Activated T-cell treated with anti-CD3 and anti-CD28 coated beads for 4 hours (primary cell): Measurements from ENCODE around the gene SCG2.

Experiments
- DNase-seq: peaks from one replicate; pipeline ENCODE4 v3.0.0-alpha.2; 2020

Gene SCG2, protein sequence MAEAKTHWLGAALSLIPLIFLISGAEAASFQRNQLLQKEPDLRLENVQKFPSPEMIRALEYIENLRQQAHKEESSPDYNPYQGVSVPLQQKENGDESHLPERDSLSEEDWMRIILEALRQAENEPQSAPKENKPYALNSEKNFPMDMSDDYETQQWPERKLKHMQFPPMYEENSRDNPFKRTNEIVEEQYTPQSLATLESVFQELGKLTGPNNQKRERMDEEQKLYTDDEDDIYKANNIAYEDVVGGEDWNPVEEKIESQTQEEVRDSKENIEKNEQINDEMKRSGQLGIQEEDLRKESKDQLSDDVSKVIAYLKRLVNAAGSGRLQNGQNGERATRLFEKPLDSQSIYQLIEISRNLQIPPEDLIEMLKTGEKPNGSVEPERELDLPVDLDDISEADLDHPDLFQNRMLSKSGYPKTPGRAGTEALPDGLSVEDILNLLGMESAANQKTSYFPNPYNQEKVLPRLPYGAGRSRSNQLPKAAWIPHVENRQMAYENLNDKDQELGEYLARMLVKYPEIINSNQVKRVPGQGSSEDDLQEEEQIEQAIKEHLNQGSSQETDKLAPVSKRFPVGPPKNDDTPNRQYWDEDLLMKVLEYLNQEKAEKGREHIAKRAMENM

DNA sequence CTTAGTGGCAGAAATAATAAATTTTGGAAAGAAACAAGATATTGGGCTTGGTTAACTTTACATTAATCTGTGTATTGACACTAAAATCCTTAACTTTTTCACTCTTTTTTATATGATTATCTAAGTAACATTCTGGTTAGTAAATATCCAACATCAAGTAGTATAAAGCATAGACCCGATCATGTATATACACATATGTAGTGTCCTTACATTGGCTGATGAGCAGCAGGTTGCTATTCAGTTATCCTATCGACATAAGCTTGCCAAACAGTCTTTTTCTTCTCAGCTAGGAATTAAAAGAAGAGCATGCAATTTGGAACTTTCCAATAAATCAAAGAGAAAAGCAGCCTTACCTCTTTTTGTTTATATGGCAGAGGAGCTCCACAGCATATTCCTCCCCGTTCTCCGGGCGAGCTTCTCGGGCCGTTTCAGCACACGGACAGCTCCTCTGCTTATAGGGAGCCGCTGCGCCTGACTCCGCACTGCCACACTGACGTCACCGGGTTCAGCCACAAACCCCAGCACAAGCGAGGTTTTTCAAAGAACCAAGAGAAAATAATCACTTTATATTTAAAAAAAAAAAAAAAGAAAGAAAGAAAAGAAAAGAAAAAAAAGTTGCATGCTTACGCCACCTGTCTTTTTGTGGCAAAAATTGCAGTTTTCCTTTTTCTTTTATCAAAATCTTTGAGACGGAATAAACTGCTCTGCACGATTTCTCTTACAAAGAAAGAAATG lies at the start of gene SCG2:
Gene SCG2, minus strand, starts transcription at position 430 of the 735 bp plus-strand sequence. CDS start 3,079 bp downstream, outside the sequence.
- DNase-seq, result no peak

DNA sequence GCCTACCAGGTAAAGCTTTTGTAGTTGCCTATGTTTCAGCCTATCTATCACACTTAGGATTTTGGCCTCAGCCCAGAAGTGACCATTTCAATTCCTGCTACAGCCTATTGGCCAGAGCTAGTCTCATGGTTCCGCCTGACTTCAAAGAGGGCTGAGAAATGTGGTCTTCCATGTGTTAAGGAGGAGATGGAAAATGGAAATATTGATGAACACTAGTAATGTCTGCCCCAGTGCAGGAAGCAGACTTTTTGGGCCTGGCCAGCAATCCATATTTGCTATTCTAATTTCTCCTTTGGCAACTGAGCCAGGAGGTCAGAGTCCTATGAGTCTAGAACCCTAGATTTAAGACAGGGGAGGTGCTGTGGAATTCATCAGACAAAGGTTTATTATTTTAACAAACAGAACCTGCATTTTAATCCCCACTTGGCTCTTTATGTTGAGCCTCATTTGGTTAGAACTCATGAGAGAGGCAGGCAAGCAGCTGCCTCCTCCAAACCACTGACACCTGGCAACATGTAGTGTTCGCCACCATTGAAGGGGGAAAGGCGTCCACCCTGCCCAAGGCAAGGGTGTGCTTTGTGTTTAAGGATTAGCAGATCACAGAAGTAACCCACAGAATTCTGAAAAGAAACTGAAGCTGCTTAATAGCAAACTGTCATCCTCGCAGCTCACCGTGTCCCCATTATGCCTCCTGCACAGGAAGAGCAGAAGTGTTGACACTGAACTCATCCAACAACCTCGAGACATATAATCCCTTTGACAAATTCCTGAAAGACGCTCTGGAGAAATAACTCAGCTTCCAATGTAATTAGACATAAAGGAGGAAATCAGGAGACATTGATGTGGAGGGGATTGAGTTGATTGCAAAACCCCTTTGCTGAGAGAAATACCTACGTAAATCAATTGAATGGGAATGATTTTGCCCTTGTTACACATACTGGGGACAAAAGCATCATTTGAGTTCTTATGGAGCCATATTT lies 47.7 kb upstream of the SCG2 start:
- DNase-seq, result no peak

DNA sequence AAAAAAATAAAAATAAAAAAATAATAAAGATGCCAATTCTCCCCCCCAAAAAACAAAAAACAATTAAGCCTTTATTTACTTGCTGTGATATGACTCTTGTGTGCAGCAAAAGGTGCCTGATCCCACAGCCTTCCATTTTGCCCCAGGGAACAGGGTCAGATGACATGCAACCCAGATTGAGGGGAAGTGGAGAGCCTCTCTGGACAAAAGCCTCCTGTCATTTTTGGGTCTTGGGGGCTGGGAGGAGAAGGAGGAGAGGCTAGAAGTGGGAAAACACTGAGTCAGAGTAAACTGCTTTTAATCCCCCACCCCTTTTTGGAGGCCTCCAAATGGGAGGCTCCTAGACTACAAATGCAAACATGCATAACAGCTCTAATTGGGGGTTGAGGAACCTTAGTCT lies 46.6 kb upstream of the SCG2 start:
- DNase-seq, result no peak

DNA sequence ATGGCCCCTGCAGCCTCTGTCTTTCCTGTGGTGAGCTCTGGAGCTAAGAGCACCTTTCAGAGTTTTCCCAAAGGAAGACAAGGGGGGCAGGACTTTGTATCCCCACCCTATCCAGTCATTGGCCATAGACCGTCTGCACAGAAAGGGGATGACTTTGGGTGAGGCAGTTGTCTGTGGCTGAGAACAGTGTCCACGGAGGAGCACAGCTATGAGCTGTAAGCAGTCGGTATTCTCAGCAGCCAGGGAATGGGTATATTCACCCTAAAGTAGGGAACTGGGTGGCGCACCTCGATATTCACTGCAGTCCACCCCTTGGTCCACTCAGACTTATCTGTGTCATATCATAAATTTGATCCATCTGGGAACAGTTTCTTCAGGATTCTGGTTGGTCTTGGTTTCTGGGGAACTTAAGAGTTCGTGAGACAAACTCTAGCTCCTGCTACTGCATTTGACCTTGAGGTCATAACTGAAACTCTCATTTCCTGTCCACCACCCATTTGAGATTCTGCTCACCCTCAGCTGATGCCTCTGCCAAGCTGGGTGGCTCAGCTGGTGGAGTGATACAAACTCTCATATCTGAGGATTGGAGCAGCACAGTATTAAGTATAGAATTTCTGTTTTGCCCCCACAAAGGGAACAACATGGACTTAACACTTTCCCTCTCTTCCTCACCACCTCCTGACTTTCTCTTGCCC lies 45.2 kb upstream of the SCG2 start:
- no peak for DNase-seq

DNA sequence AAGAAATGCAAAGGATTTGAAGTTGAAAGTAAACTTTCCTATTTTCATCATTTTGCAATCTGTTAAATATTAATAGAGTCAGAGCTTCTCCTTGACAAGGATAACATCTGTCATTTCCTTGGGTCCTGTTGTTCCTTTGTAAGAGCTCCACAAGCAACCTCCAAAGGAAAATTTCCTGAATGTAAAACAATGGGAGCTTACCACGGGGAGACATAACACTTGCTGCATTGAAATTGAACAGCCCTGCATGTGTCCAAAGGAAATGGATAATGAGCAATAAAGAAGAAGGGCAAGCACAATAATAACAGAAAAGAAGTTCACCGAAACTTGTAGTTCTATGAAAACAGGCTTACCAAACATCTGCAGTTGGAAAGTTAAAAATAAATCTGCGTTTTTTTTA lies 42.0 kb upstream of the SCG2 start:
- DNase-seq, result no peak

DNA sequence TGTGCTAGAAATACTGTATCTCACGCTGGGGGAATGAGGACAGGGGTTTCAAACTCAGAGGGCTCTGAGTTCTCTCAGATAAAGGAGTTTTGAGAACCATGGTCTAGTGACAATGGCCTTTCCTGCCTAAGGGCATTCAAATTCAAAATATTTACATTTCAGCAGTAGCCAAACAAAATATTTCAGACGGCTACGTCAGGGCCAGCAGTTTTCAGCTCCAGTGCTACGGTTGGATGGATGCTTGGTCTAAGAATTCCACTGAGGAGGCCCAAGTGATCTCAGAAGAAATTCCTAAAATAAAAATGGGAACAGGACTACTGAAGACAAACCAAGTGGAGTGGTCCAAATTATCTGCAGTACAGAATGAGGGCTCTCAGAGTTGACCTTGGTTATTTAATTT lies 41.1 kb upstream of the SCG2 start:
- no peak for DNase-seq

DNA sequence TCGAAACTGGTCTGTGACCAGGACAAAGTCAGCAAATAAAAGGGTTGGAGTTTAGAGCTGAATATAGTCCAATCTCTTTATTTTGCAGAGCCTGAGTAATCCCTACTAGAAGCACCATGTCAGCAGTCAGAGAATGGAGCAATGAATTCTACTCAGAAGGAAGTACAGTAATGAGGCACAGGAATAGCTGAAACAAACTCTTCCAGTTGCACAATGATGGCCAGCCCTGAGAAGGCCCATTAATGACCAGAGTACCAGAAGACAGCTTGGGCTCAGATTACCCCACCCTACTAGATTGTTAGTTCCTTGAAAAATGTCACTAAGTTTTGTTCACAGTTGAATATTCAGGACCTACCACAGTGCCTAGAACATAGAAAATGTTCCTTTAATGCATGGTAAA lies 40.3 kb upstream of the SCG2 start:
- DNase-seq, result no peak

DNA sequence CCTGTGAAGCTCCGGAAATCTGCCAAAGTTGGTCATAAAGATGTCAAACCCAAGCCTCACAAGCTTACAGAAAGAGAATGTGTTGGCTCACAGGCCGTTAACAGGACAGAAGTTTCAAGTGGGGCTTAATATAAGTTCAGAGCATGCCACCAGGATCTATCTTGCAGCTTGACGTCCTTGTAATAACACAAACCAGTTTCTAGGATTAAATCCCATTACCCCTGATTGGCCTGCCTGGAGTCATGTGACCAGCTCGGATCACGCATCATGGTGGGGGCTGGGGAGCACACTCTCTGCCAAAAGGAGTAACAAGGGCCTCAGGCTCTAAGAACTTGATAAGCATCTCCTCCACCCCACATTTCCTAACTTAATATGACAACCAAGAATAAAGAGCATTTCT lies 38.9 kb upstream of the SCG2 start:
- no peak for DNase-seq

DNA sequence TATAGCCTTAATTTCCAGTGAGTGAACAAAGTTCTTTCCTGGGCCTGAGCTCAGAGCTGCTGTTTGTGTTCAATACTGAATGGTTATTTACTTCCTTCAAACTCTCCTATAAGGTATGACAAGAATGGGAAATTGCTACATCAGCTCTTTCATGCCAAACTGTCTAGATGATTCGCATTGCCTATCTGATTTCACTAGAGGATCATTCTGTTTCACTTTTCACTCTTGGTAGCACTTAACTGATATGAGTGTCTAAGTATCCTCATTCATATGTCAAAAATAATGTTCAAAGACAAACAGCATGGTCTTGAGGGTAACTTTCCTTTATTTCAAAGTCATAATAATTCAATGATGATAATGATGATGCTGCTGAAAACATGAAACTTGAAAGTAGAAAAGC lies 32.9 kb upstream of the SCG2 start:
- no peak for DNase-seq

DNA sequence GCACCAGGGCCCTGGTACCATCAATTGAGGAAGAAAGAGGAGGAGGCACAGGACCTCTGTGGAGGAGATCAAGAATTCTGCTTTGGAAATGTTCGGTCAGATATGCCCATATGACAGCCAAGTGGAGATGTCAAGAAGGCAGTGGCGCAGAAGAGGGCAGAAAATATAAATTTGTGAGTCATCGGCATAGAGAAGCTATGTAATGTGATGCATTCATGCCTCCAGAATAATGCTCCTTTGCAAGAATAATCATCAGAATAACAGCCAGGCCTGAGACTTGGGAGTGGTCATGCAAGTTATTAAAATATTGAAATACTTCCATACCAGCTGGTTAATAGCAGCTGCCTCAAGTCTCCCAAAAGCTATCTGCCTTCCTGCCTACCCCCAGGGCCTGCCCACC lies 32.1 kb upstream of the SCG2 start:
- DNase-seq, result no peak

DNA sequence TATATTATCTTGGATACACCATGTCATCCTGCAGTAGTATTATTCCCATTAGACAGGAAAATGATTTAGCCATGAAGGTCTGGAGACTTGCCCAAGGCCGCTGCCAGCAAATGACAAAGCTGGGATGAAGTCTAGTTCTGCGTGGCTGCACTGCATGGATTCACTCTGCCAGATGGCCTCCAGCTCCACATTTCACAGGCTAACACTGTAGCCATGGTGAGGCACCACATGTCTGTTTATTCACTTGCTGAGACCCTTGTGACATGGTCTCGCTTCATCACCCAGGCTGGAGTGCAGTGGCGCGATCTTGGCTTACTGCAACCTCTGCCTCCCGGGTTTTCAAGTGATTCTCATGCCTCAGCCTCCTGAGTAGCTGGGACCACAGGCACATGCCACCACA lies 31.5 kb upstream of the SCG2 start:
- DNase-seq, result no peak

DNA sequence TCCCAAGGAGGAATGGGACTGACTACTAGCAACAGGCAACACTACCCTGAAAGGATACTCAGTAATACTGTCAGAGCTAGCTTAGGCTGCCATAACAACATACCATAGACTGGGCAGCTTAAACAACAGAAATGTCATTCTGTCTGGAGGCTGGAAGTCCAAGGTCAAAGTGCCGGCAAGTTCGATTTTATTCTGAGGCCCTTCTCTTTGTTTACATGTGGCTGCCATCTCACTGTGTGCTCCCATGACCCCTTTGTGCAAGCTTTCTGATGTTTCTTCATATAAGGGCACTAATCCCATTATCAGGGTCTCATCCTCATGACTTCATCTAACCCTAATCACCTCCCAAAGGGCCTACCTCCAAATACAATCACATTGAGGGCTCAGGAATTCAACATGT lies 30.7 kb upstream of the SCG2 start:
- DNase-seq, result no peak

DNA sequence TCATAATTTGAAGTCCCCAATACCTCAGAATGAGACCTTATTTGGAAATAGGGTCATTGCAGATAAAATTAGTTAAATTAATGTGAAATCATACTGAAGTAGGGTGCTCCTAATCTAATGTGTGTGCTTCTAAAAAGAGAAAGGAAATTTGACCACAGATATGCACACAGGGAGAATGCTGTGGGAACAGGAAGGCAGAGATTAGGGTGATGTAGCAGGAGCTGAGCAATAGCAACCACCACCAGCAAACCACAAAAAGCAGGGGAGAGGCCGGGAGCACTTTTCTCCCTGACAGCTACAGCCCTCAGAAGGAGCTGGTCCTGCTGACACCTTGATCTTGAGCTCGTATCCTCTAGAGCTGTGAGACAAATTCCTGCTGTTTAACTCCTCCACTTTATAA lies 24.6 kb upstream of the SCG2 start:
- DNase-seq, result no peak

DNA sequence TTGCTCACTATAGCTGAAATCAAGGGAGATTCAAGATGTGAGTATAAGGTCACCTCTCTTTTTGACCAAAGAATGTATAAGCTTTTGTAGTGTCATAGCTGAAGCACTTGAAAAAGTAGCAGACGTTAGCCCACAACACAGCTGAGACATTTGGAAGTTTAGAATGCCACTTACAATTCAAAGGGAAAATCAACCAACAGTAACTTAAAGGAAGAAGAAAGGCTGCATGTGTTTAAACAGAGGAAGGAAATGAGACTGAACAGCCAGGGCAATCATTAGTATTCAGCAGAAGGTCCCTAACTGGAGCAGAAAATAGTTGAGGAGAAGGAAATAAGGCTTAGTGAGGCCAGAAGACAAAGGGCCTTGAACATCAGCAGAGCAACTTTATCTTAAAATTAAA lies 23.5 kb upstream of the SCG2 start:
- DNase-seq, result no peak

DNA sequence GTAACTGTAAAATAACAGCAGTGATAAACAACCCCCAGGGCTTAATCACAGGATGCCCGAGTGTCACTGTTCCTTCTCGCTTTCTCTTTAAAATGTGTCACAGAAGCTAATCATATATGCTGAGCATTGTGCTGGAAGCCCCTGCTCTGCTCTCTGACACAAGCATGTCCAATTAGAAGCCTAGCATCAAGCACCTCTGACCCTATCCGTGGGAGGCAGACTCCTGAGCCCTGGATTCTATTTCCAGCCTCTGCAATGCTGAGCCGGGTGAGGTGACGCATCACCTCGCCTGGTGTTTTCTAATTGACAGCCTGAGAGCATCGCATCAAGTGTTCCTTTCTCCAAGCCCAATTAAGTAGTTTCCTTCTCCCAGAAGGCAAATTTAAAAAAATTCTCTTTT lies 19.7 kb upstream of the SCG2 start:
- DNase-seq, result no peak

DNA sequence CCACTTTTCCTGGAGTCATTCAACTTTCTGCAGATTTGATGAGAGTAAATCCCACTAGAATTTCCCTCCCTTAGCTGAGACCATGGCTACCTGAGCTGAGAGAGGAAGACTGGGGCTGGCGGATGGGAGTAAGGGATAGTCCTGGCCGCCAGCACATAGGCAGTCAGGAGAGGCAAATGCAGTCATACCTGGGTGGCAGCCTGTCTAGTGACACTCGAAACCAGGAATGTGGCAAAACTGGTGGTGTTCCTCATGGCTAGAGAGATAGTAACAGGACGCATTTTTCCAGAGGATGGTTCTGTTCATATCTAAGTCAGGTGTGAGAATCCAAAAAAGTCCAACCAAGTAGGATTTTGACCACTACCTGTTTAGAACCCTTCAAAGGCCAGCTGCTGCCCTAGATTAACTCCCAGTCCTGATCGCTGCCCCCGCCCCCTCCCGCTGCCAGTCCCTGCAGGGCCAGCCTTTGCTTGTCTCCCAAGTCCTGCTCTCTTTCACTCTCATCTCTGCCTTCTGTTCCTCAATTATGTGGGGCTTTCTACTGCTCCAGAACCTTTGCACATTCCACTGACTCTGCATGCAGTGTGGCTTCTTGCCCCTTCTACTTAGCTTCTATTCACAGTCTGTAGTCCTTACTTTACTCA lies 17.4 kb upstream of the SCG2 start:
- no peak for DNase-seq

DNA sequence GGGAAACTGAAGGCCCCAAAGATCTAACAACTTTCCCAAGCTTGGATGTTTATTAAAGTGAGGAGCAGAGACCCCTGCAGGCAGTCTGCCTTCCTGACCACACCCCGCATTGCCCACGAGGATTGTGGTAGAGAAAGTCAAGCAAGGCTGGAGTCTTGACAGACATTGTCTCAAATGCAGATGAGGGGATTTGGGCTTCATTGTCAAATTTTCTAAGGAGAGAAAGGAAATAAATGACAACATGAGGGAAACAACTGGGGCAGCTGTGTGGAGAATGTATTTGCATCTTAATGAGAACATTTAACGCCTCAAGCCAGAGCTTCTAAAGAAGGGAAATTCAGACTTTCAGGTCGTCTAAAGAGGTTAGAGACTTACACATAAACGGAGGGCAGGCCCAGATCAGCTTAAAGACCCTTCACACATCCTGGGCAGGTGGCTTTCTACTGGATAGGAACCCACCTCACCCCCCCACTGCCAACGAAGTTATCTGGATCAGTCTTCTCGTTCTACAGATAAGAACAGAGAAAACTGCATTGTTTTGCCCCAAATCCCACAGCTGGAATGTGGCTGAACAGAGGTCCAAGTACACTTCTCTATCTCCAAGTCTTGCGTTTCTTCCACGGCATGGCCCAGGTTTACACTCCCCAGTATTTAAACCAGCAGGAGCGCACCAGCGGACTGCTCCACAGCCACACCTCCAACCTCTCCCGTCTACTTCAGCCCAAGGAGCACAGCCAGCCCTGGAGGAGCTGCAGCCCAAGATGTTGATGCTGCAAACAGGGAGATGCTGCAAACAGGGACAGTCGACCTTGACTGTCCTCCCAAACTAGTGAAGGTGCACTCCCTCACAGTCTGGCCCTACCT lies 16.2 kb upstream of the SCG2 start:
- DNase-seq, result no peak

DNA sequence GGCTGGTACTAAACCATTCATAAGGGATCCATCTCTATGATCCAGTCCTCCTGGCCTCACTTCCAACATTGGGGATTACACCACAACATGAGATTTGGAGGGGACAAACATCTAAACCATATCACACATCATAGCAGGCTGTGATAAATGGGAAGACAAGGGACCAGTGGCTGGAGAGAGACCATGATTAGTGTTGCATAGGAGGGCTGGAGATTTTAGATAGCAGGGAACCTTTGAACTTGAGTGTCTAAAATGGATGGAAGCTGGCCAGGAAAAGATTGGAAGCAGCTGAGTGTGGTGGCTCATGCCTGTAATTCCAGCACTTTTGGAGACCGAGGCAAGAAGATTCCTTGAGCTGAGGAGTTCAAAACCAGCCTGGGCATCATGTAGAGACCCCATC lies 12.4 kb upstream of the SCG2 start:
- DNase-seq, result no peak

DNA sequence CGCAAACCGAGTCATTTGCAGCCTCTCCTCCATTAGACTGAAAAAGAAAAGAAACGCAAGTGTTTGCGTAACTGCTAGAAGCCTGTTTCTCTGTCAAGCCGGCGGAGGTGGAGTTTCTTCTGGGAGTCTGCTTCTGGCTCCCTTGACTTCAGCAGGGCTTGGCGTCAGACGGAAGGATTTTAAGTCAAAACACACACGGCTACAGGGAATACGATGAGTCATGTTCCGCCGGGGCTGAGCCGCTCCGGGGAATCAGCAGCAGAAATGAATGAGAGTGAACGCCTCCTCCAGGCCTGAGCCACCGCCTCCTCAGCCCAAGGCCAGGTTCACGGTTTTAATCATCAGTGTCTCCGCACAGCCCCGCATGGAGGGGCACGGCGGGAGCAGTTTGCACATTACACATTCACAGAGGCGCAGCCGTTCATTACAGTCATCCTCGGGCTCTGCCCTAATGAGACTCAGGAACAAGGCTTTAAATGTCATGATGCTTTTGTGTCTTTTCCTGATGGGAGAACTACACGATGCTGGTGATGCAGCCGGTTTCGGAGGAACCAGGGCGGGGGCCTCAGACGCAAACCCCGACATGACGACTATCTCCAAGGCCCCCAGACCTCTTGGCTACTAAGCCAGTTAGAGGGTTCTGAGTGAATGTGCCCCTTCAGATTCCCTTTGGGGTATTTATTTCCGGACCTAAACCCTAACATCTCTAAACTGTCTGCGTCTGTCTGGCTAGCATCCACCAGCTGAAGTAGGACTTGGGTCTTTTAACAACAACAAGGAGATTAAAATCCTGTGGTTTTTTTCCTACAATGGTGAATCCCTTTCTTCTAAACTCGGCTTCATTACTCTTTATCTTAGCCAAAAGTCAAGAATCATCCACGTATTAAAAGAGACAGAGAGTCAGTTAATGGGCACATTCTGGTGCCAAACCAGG lies 11.1 kb upstream of the SCG2 start:
- no peak for DNase-seq

DNA sequence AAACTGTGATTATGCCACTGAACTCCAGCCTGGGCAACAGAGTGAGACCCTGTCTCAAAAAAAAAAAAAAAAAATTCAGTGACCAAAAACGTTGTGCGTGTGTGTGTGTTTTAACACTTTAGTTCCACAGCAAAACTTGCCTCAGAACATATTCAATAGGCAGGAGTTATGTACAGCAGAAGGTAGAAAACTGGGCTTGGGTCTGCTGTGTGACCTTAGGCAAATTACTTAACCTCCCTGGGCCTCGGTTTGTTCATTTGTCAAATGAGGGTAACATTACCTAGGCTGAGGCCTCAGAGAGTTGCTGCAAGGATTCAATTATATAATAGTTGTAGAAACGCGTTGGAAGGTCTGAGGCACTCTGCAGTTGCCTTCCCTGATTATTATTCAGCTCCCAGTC lies 10.3 kb upstream of the SCG2 start:
- no peak for DNase-seq
